ENCODE data around the gene CRYGN.

Gene CRYGN

GRCh38 chr7:151399305-151399601 lies 40.7 kb downstream of the CRYGN start:
- peaks cover 24% of the 10 kb centered on the region for H3K4me1 ChIP-seq (ENCODE audit: insufficient read depth, low read length)
- no peak overlapping the region for H2AFZ ChIP-seq (ENCODE audit: low read depth, low read length)
- ATAC-seq (ENCODE audit: insufficient read depth, low read depth) (no peak), DNase-seq (no peak)
- no peaks in the 10 kb centered on the region for H4K20me1 ChIP-seq (ENCODE audit: insufficient read depth, low read length)
- no peak overlapping the region for H3K9ac ChIP-seq (ENCODE audit: low read depth, low read length)
- H3K4me2 ChIP-seq (ENCODE audit: insufficient read depth, low read length), result no peak overlapping the region
- no peaks in the 10 kb centered on the region for H3K27me3 ChIP-seq (ENCODE audit: insufficient read depth, low read length, poor library complexity)
- TF ChIP-seq EZH2 (IDR thresholded peaks at IDR 0.05; ENCODE audit: borderline replicate concordance, low read depth, low read length, severe bottlenecking), result no peak
- TF ChIP-seq, protein P1, sequence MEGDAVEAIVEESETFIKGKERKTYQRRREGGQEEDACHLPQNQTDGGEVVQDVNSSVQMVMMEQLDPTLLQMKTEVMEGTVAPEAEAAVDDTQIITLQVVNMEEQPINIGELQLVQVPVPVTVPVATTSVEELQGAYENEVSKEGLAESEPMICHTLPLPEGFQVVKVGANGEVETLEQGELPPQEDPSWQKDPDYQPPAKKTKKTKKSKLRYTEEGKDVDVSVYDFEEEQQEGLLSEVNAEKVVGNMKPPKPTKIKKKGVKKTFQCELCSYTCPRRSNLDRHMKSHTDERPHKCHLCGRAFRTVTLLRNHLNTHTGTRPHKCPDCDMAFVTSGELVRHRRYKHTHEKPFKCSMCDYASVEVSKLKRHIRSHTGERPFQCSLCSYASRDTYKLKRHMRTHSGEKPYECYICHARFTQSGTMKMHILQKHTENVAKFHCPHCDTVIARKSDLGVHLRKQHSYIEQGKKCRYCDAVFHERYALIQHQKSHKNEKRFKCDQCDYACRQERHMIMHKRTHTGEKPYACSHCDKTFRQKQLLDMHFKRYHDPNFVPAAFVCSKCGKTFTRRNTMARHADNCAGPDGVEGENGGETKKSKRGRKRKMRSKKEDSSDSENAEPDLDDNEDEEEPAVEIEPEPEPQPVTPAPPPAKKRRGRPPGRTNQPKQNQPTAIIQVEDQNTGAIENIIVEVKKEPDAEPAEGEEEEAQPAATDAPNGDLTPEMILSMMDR (IDR thresholded peaks at IDR 0.05; ENCODE audit: borderline replicate concordance, extremely low read depth, low read length, poor library complexity, severe bottlenecking), result no peak
- H3K4me3 ChIP-seq (ENCODE audit: low read depth in 1 of 2, low read length in 2 of 2), result no peak overlapping the region
- H3K9me3 ChIP-seq (ENCODE audit: insufficient read depth, low read length, severe bottlenecking), result peaks cover 7% of the 10 kb centered on the region
- H3K36me3 ChIP-seq (ENCODE audit: insufficient read depth, low read length), result peaks cover 18% of the 10 kb centered on the region
- H3K27ac ChIP-seq (ENCODE audit: low read length), result no peak overlapping the region
- H3K79me2 ChIP-seq (ENCODE audit: insufficient read depth, low read length), result no peaks in the 10 kb centered on the region

- ATAC-seq (ENCODE audit: insufficient read depth, low read depth), result no peak
- no peak overlapping the region for H2AFZ ChIP-seq (ENCODE audit: low read depth, low read length)
- H3K27ac ChIP-seq (ENCODE audit: low read length), result peak overlapping the region; percentile 8; the same call in 1 of the 2 replicates
- no peaks in the 10 kb centered on the region for H3K79me2 ChIP-seq (ENCODE audit: insufficient read depth, low read length)
- no peak overlapping the region for H3K9ac ChIP-seq (ENCODE audit: low read depth, low read length)
- H3K4me2 ChIP-seq (ENCODE audit: insufficient read depth, low read length), result no peak overlapping the region
- peaks cover 18% of the 10 kb centered on the region for H3K4me1 ChIP-seq (ENCODE audit: insufficient read depth, low read length)
- peaks cover 7% of the 10 kb centered on the region for H3K9me3 ChIP-seq (ENCODE audit: insufficient read depth, low read length, severe bottlenecking)
- no peaks in the 10 kb centered on the region for H4K20me1 ChIP-seq (ENCODE audit: insufficient read depth, low read length)
- peaks cover 18% of the 10 kb centered on the region for H3K36me3 ChIP-seq (ENCODE audit: insufficient read depth, low read length)
- H3K4me3 ChIP-seq (ENCODE audit: low read depth in 1 of 2, low read length in 2 of 2), result no peak overlapping the region
- H3K27me3 ChIP-seq (ENCODE audit: insufficient read depth, low read length, poor library complexity), result no peaks in the 10 kb centered on the region
- DNase-seq, result no peak
- TF ChIP-seq, protein P1 (IDR thresholded peaks at IDR 0.05; ENCODE audit: borderline replicate concordance, extremely low read depth, low read length, poor library complexity, severe bottlenecking), result no peak
- TF ChIP-seq EZH2 (IDR thresholded peaks at IDR 0.05; ENCODE audit: borderline replicate concordance, low read depth, low read length, severe bottlenecking), result no peak
Observed at GRCh38 chr7:151398446-151399304, 41.3 kb downstream of the CRYGN start.

DNA sequence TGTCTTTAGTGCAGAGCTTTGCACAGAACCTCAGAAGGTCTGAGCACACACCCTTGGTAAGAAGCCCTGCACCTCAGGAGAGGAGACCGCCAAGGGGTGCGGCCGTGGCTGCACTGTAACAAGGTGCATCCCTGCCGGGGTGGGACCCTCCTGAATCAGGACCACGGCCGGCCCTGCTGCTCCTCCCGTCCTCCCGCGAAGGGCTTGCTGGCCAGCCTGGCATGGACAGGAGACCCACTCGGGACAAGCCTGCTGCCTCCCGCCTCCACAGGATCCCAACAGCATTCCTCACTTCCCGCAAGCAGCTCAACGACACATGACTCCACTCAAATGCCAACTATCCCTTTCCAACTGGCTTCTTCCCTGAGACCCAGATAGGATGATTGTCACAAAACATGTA lies 42.9 kb downstream of the CRYGN start:
- H3K4me1 ChIP-seq (ENCODE audit: insufficient read depth, low read length), result peaks cover 1% of the 10 kb centered on the region
- DNase-seq, result no peak
- H3K79me2 ChIP-seq (ENCODE audit: insufficient read depth, low read length), result no peaks in the 10 kb centered on the region
- H3K27me3 ChIP-seq (ENCODE audit: insufficient read depth, low read length, poor library complexity), result no peaks in the 10 kb centered on the region
- TF ChIP-seq, protein P1 (IDR thresholded peaks at IDR 0.05; ENCODE audit: borderline replicate concordance, extremely low read depth, low read length, poor library complexity, severe bottlenecking), result no peak
- TF ChIP-seq EZH2 (IDR thresholded peaks at IDR 0.05; ENCODE audit: borderline replicate concordance, low read depth, low read length, severe bottlenecking), result no peak
- no peak overlapping the region for H3K9ac ChIP-seq (ENCODE audit: low read depth, low read length)
- ATAC-seq (ENCODE audit: insufficient read depth, low read depth), result no peak
- no peaks in the 10 kb centered on the region for H4K20me1 ChIP-seq (ENCODE audit: insufficient read depth, low read length)
- no peak overlapping the region for H2AFZ ChIP-seq (ENCODE audit: low read depth, low read length)
- peaks cover 22% of the 10 kb centered on the region for H3K36me3 ChIP-seq (ENCODE audit: insufficient read depth, low read length)
- H3K4me2 ChIP-seq (ENCODE audit: insufficient read depth, low read length), result no peak overlapping the region
- peaks cover 7% of the 10 kb centered on the region for H3K9me3 ChIP-seq (ENCODE audit: insufficient read depth, low read length, severe bottlenecking)
- H3K4me3 ChIP-seq (ENCODE audit: low read depth in 1 of 2, low read length in 2 of 2), result no peak overlapping the region
- H3K27ac ChIP-seq (ENCODE audit: low read length), result no peak overlapping the region

Data from DND-41 (cell line).